Measurements from ENCODE around the gene UST.

GRCh38 chr6:148807784-148808183 is 61.0 kb downstream of the UST start:
- TF ChIP-seq CTCF (IDR thresholded peaks at IDR 0.05; ENCODE audit: low read depth, low read length, poor library complexity, severe bottlenecking) (no peak), EZH2phosphoT487 (IDR thresholded peaks at IDR 0.05; ENCODE audit: borderline replicate concordance, low read length) (no peak)
